ENCODE results near the gene GOT1. TPM values are rescaled to one million over a fixed set of nuclear protein-coding genes. Genes with fewer than 3 reads are reported as not detected.

Gene GOT1
- polyA plus RNA-seq, 1 experiment = 34.5 TPM

DNA sequence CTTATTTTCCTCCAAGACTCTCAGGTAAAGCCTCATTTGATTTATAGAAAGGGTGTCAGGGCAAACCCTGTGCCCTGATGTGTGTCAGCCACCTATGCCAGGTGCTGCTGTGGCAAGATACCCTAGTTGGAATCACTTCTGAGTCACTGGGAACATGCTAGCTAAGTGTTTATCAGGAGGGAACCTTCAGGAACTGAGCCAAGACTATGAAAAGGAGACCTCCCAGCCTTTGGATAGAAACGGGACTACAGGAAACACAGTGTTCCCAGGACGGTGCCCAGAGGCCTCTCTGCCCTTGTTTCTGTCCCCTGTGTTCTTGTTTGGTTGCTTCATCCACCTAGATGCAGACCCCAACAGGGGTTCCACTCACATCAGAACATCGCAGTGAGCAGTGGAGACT, 72.7 kb downstream of the GOT1 start:
- POLR2A ChIA-PET = no interaction called here
- Histone ChIP-seq H3K4me3 (ENCODE audit: low read depth, low read length) (no peak overlapping the region), H3K27me3 (ENCODE audit: control insufficient read depth, insufficient read depth, low read length) (peaks cover 5% of the 10 kb centered on the region), H3K9me3 (ENCODE audit: control insufficient read depth, insufficient read depth, low read length) (no peaks in the 10 kb centered on the region), H3K27ac (ENCODE audit: low read depth, low read length) (no peak overlapping the region)
- CTCF ChIA-PET = no interaction called here
- TF ChIP-seq, protein P1, sequence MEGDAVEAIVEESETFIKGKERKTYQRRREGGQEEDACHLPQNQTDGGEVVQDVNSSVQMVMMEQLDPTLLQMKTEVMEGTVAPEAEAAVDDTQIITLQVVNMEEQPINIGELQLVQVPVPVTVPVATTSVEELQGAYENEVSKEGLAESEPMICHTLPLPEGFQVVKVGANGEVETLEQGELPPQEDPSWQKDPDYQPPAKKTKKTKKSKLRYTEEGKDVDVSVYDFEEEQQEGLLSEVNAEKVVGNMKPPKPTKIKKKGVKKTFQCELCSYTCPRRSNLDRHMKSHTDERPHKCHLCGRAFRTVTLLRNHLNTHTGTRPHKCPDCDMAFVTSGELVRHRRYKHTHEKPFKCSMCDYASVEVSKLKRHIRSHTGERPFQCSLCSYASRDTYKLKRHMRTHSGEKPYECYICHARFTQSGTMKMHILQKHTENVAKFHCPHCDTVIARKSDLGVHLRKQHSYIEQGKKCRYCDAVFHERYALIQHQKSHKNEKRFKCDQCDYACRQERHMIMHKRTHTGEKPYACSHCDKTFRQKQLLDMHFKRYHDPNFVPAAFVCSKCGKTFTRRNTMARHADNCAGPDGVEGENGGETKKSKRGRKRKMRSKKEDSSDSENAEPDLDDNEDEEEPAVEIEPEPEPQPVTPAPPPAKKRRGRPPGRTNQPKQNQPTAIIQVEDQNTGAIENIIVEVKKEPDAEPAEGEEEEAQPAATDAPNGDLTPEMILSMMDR (IDR thresholded peaks at IDR 0.05; ENCODE audit: low read depth, low read length) = no peak
- no peak for DNase-seq (ENCODE audit: low read depth, low spot score)

DNA sequence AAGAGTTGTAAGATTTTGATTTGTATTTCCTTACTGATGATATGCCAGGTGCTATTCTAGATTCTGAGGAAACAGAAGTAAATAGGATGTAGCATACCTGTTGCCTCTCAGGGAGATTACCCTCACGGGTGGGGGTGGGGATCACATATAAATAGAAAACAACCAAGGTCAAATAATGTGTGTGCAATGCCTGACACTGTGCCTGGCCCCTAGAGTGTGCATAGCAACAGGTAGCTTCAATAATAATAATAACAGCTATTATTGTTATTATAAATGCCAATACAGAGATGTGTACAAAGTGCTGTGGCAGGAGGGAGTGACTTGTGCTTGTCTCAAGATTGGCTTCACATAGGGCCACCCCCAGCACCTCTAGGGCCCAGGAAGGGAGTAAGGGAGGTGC, 77.2 kb downstream of the GOT1 start:
- H3K27me3 ChIP-seq (ENCODE audit: control insufficient read depth, insufficient read depth, low read length) = peaks cover 5% of the 10 kb centered on the region
- CTCF ChIA-PET = no interaction called here

DNA sequence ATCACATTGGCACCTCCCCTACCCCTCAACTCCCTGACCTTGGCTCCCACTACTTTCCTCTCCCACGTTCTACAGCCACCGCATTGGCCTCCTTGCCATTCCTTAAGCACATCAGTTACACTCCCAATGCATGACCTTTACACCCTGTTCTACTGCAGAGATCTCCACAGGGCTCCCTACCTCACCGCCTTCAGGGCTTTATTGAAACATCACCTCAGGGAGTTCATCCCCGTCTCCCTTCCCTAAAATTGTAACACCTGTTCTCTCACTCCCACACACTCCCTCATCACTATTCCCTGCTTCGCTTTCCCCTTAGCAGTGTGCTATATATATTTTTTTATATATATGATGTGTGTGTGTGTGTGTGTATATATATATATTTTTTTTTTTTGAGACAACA, 82.8 kb downstream of the GOT1 start:
- DNase-seq (ENCODE audit: low read depth, low spot score) = no peak
- POLR2A ChIA-PET = no interaction called here
- CTCF ChIA-PET = no interaction called here
- Histone ChIP-seq H3K27me3 (ENCODE audit: control insufficient read depth, insufficient read depth, low read length) (no peaks in the 10 kb centered on the region), H3K27ac (ENCODE audit: low read depth, low read length) (no peak overlapping the region), H3K4me3 (ENCODE audit: low read depth, low read length) (no peak overlapping the region), H3K9me3 (ENCODE audit: control insufficient read depth, insufficient read depth, low read length) (no peaks in the 10 kb centered on the region)
- TF ChIP-seq, protein P1 (IDR thresholded peaks at IDR 0.05; ENCODE audit: low read depth, low read length) = no peak

More for the DNA sequence above, 77.2 kb downstream of the GOT1 start:
- Histone ChIP-seq H3K27ac (ENCODE audit: low read depth, low read length) (no peak overlapping the region), H3K9me3 (ENCODE audit: control insufficient read depth, insufficient read depth, low read length) (no peaks in the 10 kb centered on the region), H3K4me3 (ENCODE audit: low read depth, low read length) (no peak overlapping the region)
- DNase-seq (ENCODE audit: low read depth, low spot score) = no peak
- TF ChIP-seq, protein P1 (IDR thresholded peaks at IDR 0.05; ENCODE audit: low read depth, low read length) = no peak
- POLR2A ChIA-PET = interaction anchor here (0.6 kb wide), 1 partner anchor 267 kb away, joined by 3 read pairs; the partner anchor contains the start of gene SLC25A28

Other genes starting within 250 kb of the GOT1 start
- gene HPSE2, start 194.8 kb downstream of the GOT1 start, polyA plus RNA-seq (2011; rRNA removed) = not detected in 2 replicates
- 0.11 and 0.14 TPM in 2 replicates for gene CNNM1, start 101.3 kb downstream of the GOT1 start, polyA plus RNA-seq (2011; rRNA removed)
- not detected in 2 replicates for gene NKX2-3, start 102.3 kb upstream of the GOT1 start, polyA plus RNA-seq (2011; rRNA removed)
- 20.4 and 21.5 TPM in 2 replicates for gene SLC25A28, start 189.8 kb upstream of the GOT1 start, polyA plus RNA-seq (2011; rRNA removed)
- gene ENTPD7, start 228.9 kb upstream of the GOT1 start, polyA plus RNA-seq (2011; rRNA removed) = 14.4 and 16.2 TPM in 2 replicates